Natural killer cell (primary cell): ENCODE measurements around the gene HMHB1. TPM values are rescaled to one million over a fixed set of nuclear protein-coding genes. Genes with fewer than 3 reads are reported as not detected.
A peak's percentile ranks its signal among the peaks of the same experiment; 100 is the strongest.

Experiments used
- ATAC-seq, 3 donors: fragments of 150-1000 bp in 2 of 3; fragments of 200-7000 bp in 1 of 3; cut with Tn5 transposase; 1 replicate in 1 of 3; 2 replicates in 2 of 3; pipeline ENCODE4 v1.10.0; 2021; ENCODE audit warnings: mild to moderate bottlenecking in 2 of 3, moderate library complexity in 2 of 3
- DNase-seq, 2 donors: peaks; one replicate each; pipeline versions ENCODE4 v3.0.0 to v3.0.0-alpha.2; 2013 to 2021; ENCODE audit warnings: mixed read lengths in 1 of 2
- H3K27ac ChIP-seq: one replicate; pipeline ENCODE4 v1.5.1; 2013; ENCODE audit warnings: mild to moderate bottlenecking, low read length
- H3K27me3 ChIP-seq: one replicate; pipeline ENCODE4 v1.6.1; 2013; ENCODE audit warnings: low read length; ENCODE audit not compliant: control insufficient read depth, insufficient read depth
- H3K36me3 ChIP-seq: one replicate; pipeline ENCODE4 v1.6.1; 2013; ENCODE audit warnings: low read length; ENCODE audit not compliant: control insufficient read depth, insufficient read depth
- H3K4me1 ChIP-seq: one replicate; pipeline ENCODE4 v1.6.1; 2013; ENCODE audit warnings: low read length; ENCODE audit not compliant: control insufficient read depth, insufficient read depth
- H3K4me3 ChIP-seq: one replicate; pipeline ENCODE4 v1.5.1; 2013; ENCODE audit warnings: low read length
- H3K9me3 ChIP-seq: one replicate; pipeline ENCODE4 v1.6.1; 2013; ENCODE audit warnings: low read length; ENCODE audit not compliant: control insufficient read depth, insufficient read depth
- H3K27ac Mint-ChIP-seq, 2 donors: one replicate each; pipeline ENCODE4 v1.8.0; 2022; ENCODE audit warnings: mild to moderate bottlenecking in 2 of 2, mixed read lengths in 2 of 2, moderate library complexity in 1 of 2
- H3K27me3 Mint-ChIP-seq, 2 donors: one replicate each; pipeline ENCODE4 v1.8.0; 2022; ENCODE audit warnings: low read depth in 2 of 2, mixed read lengths in 2 of 2
- H3K36me3 Mint-ChIP-seq: one replicate; pipeline ENCODE4 v1.8.0; 2022; ENCODE audit warnings: mixed read lengths
- H3K4me1 Mint-ChIP-seq, 2 donors: one replicate each; pipeline ENCODE4 v1.8.0; 2022; ENCODE audit warnings: mixed read lengths in 2 of 2
- H3K4me3 Mint-ChIP-seq: one replicate; pipeline ENCODE4 v1.8.0; 2022; ENCODE audit warnings: mild to moderate bottlenecking, moderate library complexity, mixed read lengths
- H3K9me3 Mint-ChIP-seq, 2 donors: one replicate each; pipeline ENCODE4 v1.8.0; 2022; ENCODE audit warnings: mixed read lengths in 2 of 2
- WGBS: methylation state at CpG from one replicate; pipeline ENCODE4 v1.1.7; 2013; ENCODE audit warnings: missing lambda C conversion rate; ENCODE audit not compliant: insufficient coverage; 5-methylcytosine and 5-hydroxymethylcytosine counted together
- intact Hi-C: fragments of 100-400 bp; cut with micrococcal nuclease; formaldehyde crosslinking; loops from one replicate; pipeline ENCODE4 v1.14.2; 2022
- total RNA-seq, 4 donors: library from RNA; stranded (reverse); fragments of 120-200 nt in 1 of 4; gene quantifications; one replicate each; pipeline versions ENCODE4 v1.2.3 to v1.2.4, GENCODE V29; 2013 to 2022
- TF ChIP-seq, protein P1 (sequence below): fragments of 200-600 bp; IDR thresholded peaks from one replicate; pipeline ENCODE4 v1.8.0; 2022; ENCODE audit warnings: antibody characterized with exemption

The HMHB1 gene
- total RNA-seq, 3 donors from 2014 or later (not counting 1 experiment from before 2014, with no cell fraction given): not detected

GRCh38 chr5:143843461-143843860, 31.5 kb downstream of the HMHB1 start:
- H3K36me3 Mint-ChIP-seq: no peaks in the 10 kb centered on the region
- H3K27me3 ChIP-seq: no peaks in the 10 kb centered on the region
- H3K36me3 ChIP-seq: no peaks in the 10 kb centered on the region
- no peak overlapping the region for H3K4me3 Mint-ChIP-seq
- peaks cover 15 to 22% of the 10 kb centered on the region in 2 donors for H3K27me3 Mint-ChIP-seq
- ATAC-seq: no peak
- no peaks in the 10 kb centered on the region for H3K4me1 Mint-ChIP-seq
- TF ChIP-seq, protein P1, sequence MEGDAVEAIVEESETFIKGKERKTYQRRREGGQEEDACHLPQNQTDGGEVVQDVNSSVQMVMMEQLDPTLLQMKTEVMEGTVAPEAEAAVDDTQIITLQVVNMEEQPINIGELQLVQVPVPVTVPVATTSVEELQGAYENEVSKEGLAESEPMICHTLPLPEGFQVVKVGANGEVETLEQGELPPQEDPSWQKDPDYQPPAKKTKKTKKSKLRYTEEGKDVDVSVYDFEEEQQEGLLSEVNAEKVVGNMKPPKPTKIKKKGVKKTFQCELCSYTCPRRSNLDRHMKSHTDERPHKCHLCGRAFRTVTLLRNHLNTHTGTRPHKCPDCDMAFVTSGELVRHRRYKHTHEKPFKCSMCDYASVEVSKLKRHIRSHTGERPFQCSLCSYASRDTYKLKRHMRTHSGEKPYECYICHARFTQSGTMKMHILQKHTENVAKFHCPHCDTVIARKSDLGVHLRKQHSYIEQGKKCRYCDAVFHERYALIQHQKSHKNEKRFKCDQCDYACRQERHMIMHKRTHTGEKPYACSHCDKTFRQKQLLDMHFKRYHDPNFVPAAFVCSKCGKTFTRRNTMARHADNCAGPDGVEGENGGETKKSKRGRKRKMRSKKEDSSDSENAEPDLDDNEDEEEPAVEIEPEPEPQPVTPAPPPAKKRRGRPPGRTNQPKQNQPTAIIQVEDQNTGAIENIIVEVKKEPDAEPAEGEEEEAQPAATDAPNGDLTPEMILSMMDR: no peak
- H3K4me1 ChIP-seq: no peaks in the 10 kb centered on the region
- intact Hi-C loops: no loop called here
- H3K27ac Mint-ChIP-seq: no peak overlapping the region
- no peak for DNase-seq
- H3K27ac ChIP-seq: no peak overlapping the region
- H3K4me3 ChIP-seq: no peak overlapping the region
- no peaks in the 10 kb centered on the region for H3K9me3 ChIP-seq
- 93% methylated on average over 2 of the region's 2 CpGs for WGBS
- no peaks in the 10 kb centered on the region for H3K9me3 Mint-ChIP-seq

GRCh38 chr5:143850050-143850683, 38.2 kb downstream of the HMHB1 start:
- H3K9me3 ChIP-seq: no peaks in the 10 kb centered on the region
- Mint-ChIP-seq H3K36me3 (no peaks in the 10 kb centered on the region), H3K4me1 (no peaks in the 10 kb centered on the region), H3K27me3 (peaks cover 0 to 6% of the 10 kb centered on the region in 2 donors), H3K9me3 (no peaks in the 10 kb centered on the region), H3K4me3 (no peak overlapping the region), H3K27ac (no peak overlapping the region)
- DNase-seq (no peak), ATAC-seq (no peak)
- no peak overlapping the region for H3K27ac ChIP-seq
- intact Hi-C loops: no loop called here
- WGBS: 52% methylated on average over 2 of the region's 3 CpGs
- TF ChIP-seq, protein P1: no peak
- no peak overlapping the region for H3K4me3 ChIP-seq
- no peaks in the 10 kb centered on the region for H3K27me3 ChIP-seq
- H3K4me1 ChIP-seq: no peaks in the 10 kb centered on the region
- no peaks in the 10 kb centered on the region for H3K36me3 ChIP-seq

DNA sequence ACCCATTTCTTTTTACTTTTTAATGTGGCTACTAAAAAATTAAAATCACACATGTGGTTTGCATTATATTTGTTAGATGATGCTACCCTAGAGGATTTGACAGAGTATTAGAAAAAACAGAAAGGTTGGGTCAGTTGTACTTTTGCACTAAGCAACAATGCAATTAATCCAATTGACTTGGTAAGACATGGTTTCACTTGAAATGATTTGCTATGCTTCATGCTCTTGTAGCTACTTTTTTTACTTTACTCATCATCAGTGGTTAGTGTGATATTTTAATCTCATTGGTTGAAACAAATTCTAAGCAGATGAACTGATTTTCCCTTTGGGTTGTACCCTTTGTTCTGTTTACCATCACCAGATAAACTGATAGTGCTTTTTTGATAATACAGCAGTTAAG, 39.4 kb downstream of the HMHB1 start:
- H3K4me3 Mint-ChIP-seq: no peak overlapping the region
- no peak overlapping the region for H3K27ac Mint-ChIP-seq
- H3K4me1 Mint-ChIP-seq: no peaks in the 10 kb centered on the region
- no peak for ATAC-seq
- intact Hi-C loops: no loop called here
- H3K4me1 ChIP-seq: no peaks in the 10 kb centered on the region
- no peaks in the 10 kb centered on the region for H3K9me3 ChIP-seq
- H3K27me3 ChIP-seq: no peaks in the 10 kb centered on the region
- DNase-seq: no peak
- no peaks in the 10 kb centered on the region for H3K36me3 Mint-ChIP-seq
- H3K36me3 ChIP-seq: no peaks in the 10 kb centered on the region
- H3K4me3 ChIP-seq: no peak overlapping the region
- TF ChIP-seq, protein P1: no peak
- no peak overlapping the region for H3K27ac ChIP-seq
- H3K9me3 Mint-ChIP-seq: no peaks in the 10 kb centered on the region
- peaks cover 0 to 6% of the 10 kb centered on the region in 2 donors for H3K27me3 Mint-ChIP-seq

DNA sequence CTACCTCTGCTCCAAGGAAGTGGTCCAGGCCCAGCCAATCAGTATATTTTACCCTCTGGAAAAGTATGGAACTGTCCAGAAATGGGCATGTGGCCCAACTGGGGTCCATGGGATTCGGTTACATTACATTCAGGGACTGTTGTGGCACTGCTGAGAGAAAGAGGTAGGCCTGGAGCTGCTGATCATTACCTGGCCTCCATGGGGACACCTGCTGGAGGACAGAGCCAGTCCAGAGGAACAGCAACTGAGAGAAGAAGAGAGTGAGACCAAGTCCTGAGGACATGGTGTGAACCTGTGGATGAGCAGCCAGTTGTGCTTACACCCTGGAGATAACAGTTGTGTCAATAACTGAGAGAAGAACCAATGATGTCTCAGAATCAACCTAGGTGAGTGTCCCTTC, 48.2 kb downstream of the HMHB1 start:
- intact Hi-C loops: no loop called here
- ATAC-seq (no peak), DNase-seq (peak in 1 of 2 donors; percentile 8)
- H3K27ac ChIP-seq: no peak overlapping the region
- no peaks in the 10 kb centered on the region for H3K4me1 ChIP-seq
- H3K36me3 ChIP-seq: no peaks in the 10 kb centered on the region
- Mint-ChIP-seq H3K36me3 (no peaks in the 10 kb centered on the region), H3K27ac (no peak overlapping the region), H3K27me3 (peaks cover 0 to under 1% of the 10 kb centered on the region in 2 donors), H3K4me1 (peaks cover 0 to 8% of the 10 kb centered on the region in 2 donors), H3K4me3 (no peak overlapping the region), H3K9me3 (no peaks in the 10 kb centered on the region)
- no peaks in the 10 kb centered on the region for H3K27me3 ChIP-seq
- TF ChIP-seq, protein P1: no peak
- no peak overlapping the region for H3K4me3 ChIP-seq
- H3K9me3 ChIP-seq: no peaks in the 10 kb centered on the region
- WGBS: 91% methylated on average over 1 of the region's 1 CpG
